Measurements from ENCODE around the gene AGBL1.

- TF ChIP-seq CBX2 (IDR thresholded peaks at IDR 0.05; ENCODE audit: borderline replicate concordance, low read depth) (no peak), EP300 (IDR thresholded peaks at IDR 0.05) (no peak), RCOR1 (IDR thresholded peaks at IDR 0.05; ENCODE audit: low read depth, low read length) (no peak), KDM1A (IDR thresholded peaks at IDR 0.05; ENCODE audit: low read depth) (no peak), POLR2A (IDR thresholded peaks at IDR 0.05; ENCODE audit: low read length) (no peak), CTCF (IDR thresholded peaks at IDR 0.05) (no peak), MAX (IDR thresholded peaks at IDR 0.05) (no peak), USF2 (IDR thresholded peaks at IDR 0.05) (no peak), NR3C1 (IDR thresholded peaks at IDR 0.05) (no peak)
Observed at GRCh38 chr15:86256628-86257027, 177.0 kb downstream of the AGBL1 start.

Data from A549 (cell line).